Measurements from ENCODE around the gene PATJ.

DNA sequence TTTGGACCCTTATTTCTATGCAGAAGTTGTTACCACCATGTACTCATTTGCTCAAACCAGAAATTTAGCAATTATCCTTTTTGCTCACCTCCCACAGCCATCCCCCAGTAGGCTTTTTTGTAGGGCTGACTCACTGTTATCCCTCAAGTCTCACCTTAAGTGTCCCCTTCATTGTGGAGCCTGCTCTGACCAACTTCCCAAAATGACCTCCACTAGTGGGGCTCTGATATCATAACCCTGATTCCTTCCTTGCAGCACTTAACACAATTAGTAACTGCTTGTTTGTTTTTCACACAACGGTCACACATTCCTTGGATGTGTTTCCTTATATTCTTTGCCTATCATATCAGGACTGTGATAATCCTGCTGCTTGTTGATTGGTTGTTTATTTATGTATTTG lies 76.7 kb downstream of the PATJ start:
- TF ChIP-seq, protein P1, sequence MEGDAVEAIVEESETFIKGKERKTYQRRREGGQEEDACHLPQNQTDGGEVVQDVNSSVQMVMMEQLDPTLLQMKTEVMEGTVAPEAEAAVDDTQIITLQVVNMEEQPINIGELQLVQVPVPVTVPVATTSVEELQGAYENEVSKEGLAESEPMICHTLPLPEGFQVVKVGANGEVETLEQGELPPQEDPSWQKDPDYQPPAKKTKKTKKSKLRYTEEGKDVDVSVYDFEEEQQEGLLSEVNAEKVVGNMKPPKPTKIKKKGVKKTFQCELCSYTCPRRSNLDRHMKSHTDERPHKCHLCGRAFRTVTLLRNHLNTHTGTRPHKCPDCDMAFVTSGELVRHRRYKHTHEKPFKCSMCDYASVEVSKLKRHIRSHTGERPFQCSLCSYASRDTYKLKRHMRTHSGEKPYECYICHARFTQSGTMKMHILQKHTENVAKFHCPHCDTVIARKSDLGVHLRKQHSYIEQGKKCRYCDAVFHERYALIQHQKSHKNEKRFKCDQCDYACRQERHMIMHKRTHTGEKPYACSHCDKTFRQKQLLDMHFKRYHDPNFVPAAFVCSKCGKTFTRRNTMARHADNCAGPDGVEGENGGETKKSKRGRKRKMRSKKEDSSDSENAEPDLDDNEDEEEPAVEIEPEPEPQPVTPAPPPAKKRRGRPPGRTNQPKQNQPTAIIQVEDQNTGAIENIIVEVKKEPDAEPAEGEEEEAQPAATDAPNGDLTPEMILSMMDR (IDR thresholded peaks at IDR 0.05) = no peak
- TF ChIP-seq EP300 (IDR thresholded peaks at IDR 0.05) = no peak

All from stomach (tissue), 4 donors.